Activated CD4-positive, alpha-beta T cell treated with anti-CD3 and anti-CD28 coated beads for 36 hours (primary cell): ENCODE data around the gene FERMT3. TPM values are rescaled to one million over a fixed set of nuclear protein-coding genes. Genes with fewer than 3 reads are reported as not detected.

Source experiments
- ATAC-seq: fragments of 200-7000 bp; cut with Tn5 transposase; one replicate; pipeline ENCODE4 v1.10.0; 2021; ENCODE audit warnings: mild to moderate bottlenecking, moderate library complexity
- CTCF ChIA-PET: fragments of 350-600 bp; sonication (Branson Sonifier 250); formaldehyde crosslinking; loops from one replicate; lab custom pipeline; 2021; ENCODE audit warnings: antibody characterized with exemption; lab: Charles Lee
- POLR2A ChIA-PET: fragments of 350-600 bp; sonication (Branson Sonifier 250); formaldehyde crosslinking; loops from one replicate; lab custom pipeline; 2021; ENCODE audit warnings: antibody characterized with exemption, inconsistent platforms; lab: Charles Lee
- DNase-seq: peaks from one replicate; pipeline ENCODE4 v3.0.0-alpha.2; 2020
- H3K27ac Mint-ChIP-seq: one replicate; pipeline ENCODE4 v1.8.0; 2021; ENCODE audit warnings: mixed read lengths
- H3K27me3 Mint-ChIP-seq: one replicate; pipeline ENCODE4 v1.8.0; 2021; ENCODE audit warnings: mixed read lengths
- H3K36me3 Mint-ChIP-seq: one replicate; pipeline ENCODE4 v1.8.0; 2021; ENCODE audit warnings: low read depth, mixed read lengths
- H3K4me1 Mint-ChIP-seq: one replicate; pipeline ENCODE4 v1.8.0; 2021; ENCODE audit warnings: mixed read lengths
- H3K4me3 Mint-ChIP-seq: one replicate; pipeline ENCODE4 v1.8.0; 2021; ENCODE audit warnings: mild to moderate bottlenecking, moderate library complexity, mixed read lengths
- H3K9me3 Mint-ChIP-seq: one replicate; pipeline ENCODE4 v1.8.0; 2021; ENCODE audit warnings: low read depth, mixed read lengths
- intact Hi-C, 2 experiments: fragments of 100-400 bp; cut with DNase I in 1 of 2; cut with micrococcal nuclease in 1 of 2; formaldehyde crosslinking; loops; one replicate each; pipeline versions ENCODE4 v1.14.2 to v1.15.1; 2022 to 2024; cut with DNase I, micrococcal nuclease
- total RNA-seq, 2 experiments: library from RNA; stranded (reverse); gene quantifications; one replicate each; pipeline ENCODE4 v1.2.3, GENCODE V29; 2021

FERMT3 gene
- total RNA-seq, 2 experiments from 2014 or later, result 182 to 184 TPM

- H3K4me1 Mint-ChIP-seq, result peaks cover 13% of the 10 kb centered on the region
- ATAC-seq, result no peak
- H3K36me3 Mint-ChIP-seq, result peaks cover 2% of the 10 kb centered on the region
- no peaks in the 10 kb centered on the region for H3K9me3 Mint-ChIP-seq
- no peak overlapping the region for H3K4me3 Mint-ChIP-seq
- H3K27me3 Mint-ChIP-seq, result no peaks in the 10 kb centered on the region
- intact Hi-C loops, result no loop called here
- H3K27ac Mint-ChIP-seq, result no peak overlapping the region
- DNase-seq, result no peak
- ChIA-PET CTCF (interaction anchor here (1.2 to 1.3 kb wide), 2 partner anchors 14 to 47 kb away, joined by 3 read pairs; partner anchors contain the start of gene FERMT3), POLR2A (interaction anchor here (1.0 kb wide), 1 partner anchor 65 kb away, joined by 5 read pairs; no protein-coding TSS in a partner anchor)
Observed at GRCh38 chr11:64254326-64254725, 47.8 kb downstream of the FERMT3 start.

- ChIA-PET CTCF (interaction anchor here (0.6 to 1.2 kb wide), 3 partner anchors 12 to 488 kb away, joined by 3 read pairs; no protein-coding TSS in a partner anchor), POLR2A (interaction anchor here (1.0 kb wide), 1 partner anchor 66 kb away, joined by 5 read pairs; no protein-coding TSS in a partner anchor)
- no peak overlapping the region for H3K4me3 Mint-ChIP-seq
- H3K27ac Mint-ChIP-seq, result no peak overlapping the region
- H3K27me3 Mint-ChIP-seq, result no peaks in the 10 kb centered on the region
- H3K4me1 Mint-ChIP-seq, result peaks cover 20% of the 10 kb centered on the region
- ATAC-seq (no peak), DNase-seq (no peak)
- H3K9me3 Mint-ChIP-seq, result no peaks in the 10 kb centered on the region
- intact Hi-C loops, result no loop called here
- H3K36me3 Mint-ChIP-seq, result peaks cover 6% of the 10 kb centered on the region
Observed at GRCh38 chr11:64255135-64256128, 48.9 kb downstream of the FERMT3 start.

GRCh38 chr11:64256300-64256699 lies 49.8 kb downstream of the FERMT3 start:
- CTCF ChIA-PET, result interaction anchor here (1.1 to 1.6 kb wide), 3 partner anchors 11 to 48 kb away, joined by 3 read pairs; no protein-coding TSS in a partner anchor
- Mint-ChIP-seq H3K4me3 (no peak overlapping the region), H3K9me3 (no peaks in the 10 kb centered on the region), H3K27ac (no peak overlapping the region), H3K36me3 (peaks cover 6% of the 10 kb centered on the region), H3K27me3 (no peaks in the 10 kb centered on the region), H3K4me1 (peaks cover 17% of the 10 kb centered on the region)
- ATAC-seq, result no peak
- intact Hi-C loops, result no loop called here
- no peak for DNase-seq
- POLR2A ChIA-PET, result no interaction called here

GRCh38 chr11:64258356-64258755 lies 51.8 kb downstream of the FERMT3 start:
- H3K4me1 Mint-ChIP-seq, result peaks cover 11% of the 10 kb centered on the region
- no peaks in the 10 kb centered on the region for H3K27me3 Mint-ChIP-seq
- peaks cover 7% of the 10 kb centered on the region for H3K36me3 Mint-ChIP-seq
- DNase-seq, result no peak
- CTCF ChIA-PET, result interaction anchor here (0.6 to 0.7 kb wide), 2 partner anchors 17 to 83 kb away, joined by 3 to 4 read pairs; partner anchors contain the start of gene FKBP2
- no peak overlapping the region for H3K27ac Mint-ChIP-seq
- no peaks in the 10 kb centered on the region for H3K9me3 Mint-ChIP-seq
- intact Hi-C loops, result no loop called here
- H3K4me3 Mint-ChIP-seq, result no peak overlapping the region
- no peak for ATAC-seq
- POLR2A ChIA-PET, result no interaction called here

- intact Hi-C loops, result no loop called here
- peaks cover 11% of the 10 kb centered on the region for H3K4me1 Mint-ChIP-seq
- H3K36me3 Mint-ChIP-seq, result peaks cover 7% of the 10 kb centered on the region
- no peak overlapping the region for H3K4me3 Mint-ChIP-seq
- no peaks in the 10 kb centered on the region for H3K9me3 Mint-ChIP-seq
- POLR2A ChIA-PET, result no interaction called here
- CTCF ChIA-PET, result no interaction called here
- H3K27me3 Mint-ChIP-seq, result no peaks in the 10 kb centered on the region
- no peak for DNase-seq
- ATAC-seq, result no peak
- H3K27ac Mint-ChIP-seq, result peak overlapping the region; percentile 40
Observed at GRCh38 chr11:64258946-64259532, 52.5 kb downstream of the FERMT3 start.

- CTCF ChIA-PET, result no interaction called here
- Mint-ChIP-seq H3K27me3 (no peaks in the 10 kb centered on the region), H3K9me3 (no peaks in the 10 kb centered on the region), H3K36me3 (peaks cover 7% of the 10 kb centered on the region), H3K4me3 (no peak overlapping the region), H3K27ac (peak overlapping the region; percentile 40), H3K4me1 (peaks cover 11% of the 10 kb centered on the region)
- ATAC-seq, result peak; percentile 50
- POLR2A ChIA-PET, result no interaction called here
- intact Hi-C loops, result no loop called here
- DNase-seq, result no peak
Observed at GRCh38 chr11:64259533-64260067, 53.1 kb downstream of the FERMT3 start.

GRCh38 chr11:64260147-64260708 lies 53.7 kb downstream of the FERMT3 start:
- Mint-ChIP-seq H3K9me3 (no peaks in the 10 kb centered on the region), H3K36me3 (peaks cover 7% of the 10 kb centered on the region), H3K4me1 (peaks cover 11% of the 10 kb centered on the region), H3K4me3 (no peak overlapping the region), H3K27me3 (no peaks in the 10 kb centered on the region), H3K27ac (no peak overlapping the region)
- peak; percentile 43 for ATAC-seq
- POLR2A ChIA-PET, result no interaction called here
- intact Hi-C loops, result no loop called here
- CTCF ChIA-PET, result interaction anchor here (1.6 kb wide), 1 partner anchor 10 kb away, joined by 3 read pairs; no protein-coding TSS in a partner anchor
- DNase-seq, result no peak

GRCh38 chr11:64261556-64262080 lies 55.1 kb downstream of the FERMT3 start:
- intact Hi-C loops, result no loop called here
- Mint-ChIP-seq H3K27ac (no peak overlapping the region), H3K36me3 (peaks cover 7% of the 10 kb centered on the region), H3K9me3 (no peaks in the 10 kb centered on the region), H3K4me3 (no peak overlapping the region), H3K4me1 (peaks cover 11% of the 10 kb centered on the region), H3K27me3 (no peaks in the 10 kb centered on the region)
- ATAC-seq (no peak), DNase-seq (no peak)
- POLR2A ChIA-PET, result interaction anchor here (0.6 to 1.0 kb wide), 2 partner anchors 30 to 39 kb away, joined by 3 to 5 read pairs; no protein-coding TSS in a partner anchor
- CTCF ChIA-PET, result interaction anchor here (0.6 to 1.6 kb wide), 2 partner anchors 10 to 12 kb away, joined by 3 read pairs; no protein-coding TSS in a partner anchor

- Mint-ChIP-seq H3K4me3 (no peak overlapping the region), H3K27me3 (no peaks in the 10 kb centered on the region), H3K27ac (no peak overlapping the region), H3K9me3 (no peaks in the 10 kb centered on the region), H3K36me3 (peaks cover 7% of the 10 kb centered on the region), H3K4me1 (peaks cover 11% of the 10 kb centered on the region)
- DNase-seq, result no peak
- ChIA-PET POLR2A (no interaction called here), CTCF (interaction anchor here (0.6 to 1.0 kb wide), 3 partner anchors 10 to 38 kb away, joined by 3 read pairs; no protein-coding TSS in a partner anchor)
- ATAC-seq, result no peak
- intact Hi-C loops, result no loop called here
Observed at GRCh38 chr11:64262271-64263002, 55.9 kb downstream of the FERMT3 start.
